Activated CD8-positive, alpha-beta memory T cell treated with anti-CD3 and anti-CD28 coated beads for 36 hours (primary cell): Measurements from ENCODE around the gene CFC1B. TPM values are rescaled to one million over a fixed set of nuclear protein-coding genes. Genes with fewer than 3 reads are reported as not detected.
"Not testable (repeated sequence)": the region's sequence is repeated elsewhere in the genome, so short reads cannot be mapped to it uniquely, and the experiment has no call there.

Source experiments
- CTCF ChIA-PET: fragments of 350-600 bp; sonication (Branson Sonifier 250); formaldehyde crosslinking; loops from one replicate; lab custom pipeline; 2021; ENCODE audit warnings: antibody characterized with exemption; lab: Charles Lee
- POLR2A ChIA-PET: fragments of 350-600 bp; sonication (Branson Sonifier 250); formaldehyde crosslinking; loops from one replicate; lab custom pipeline; 2021; ENCODE audit warnings: antibody characterized with exemption; lab: Charles Lee
- total RNA-seq, 2 experiments: library from RNA; stranded (reverse); gene quantifications; one replicate each; pipeline ENCODE4 v1.2.3, GENCODE V29; 2021

CFC1B gene
- not detected for total RNA-seq

GRCh38 chr2:130520992-130521391 is at the start of gene CFC1B:
Gene CFC1B (plus strand): TSS chr2:130521222. CDS start chr2:130521485, 263 bp downstream.
- POLR2A ChIA-PET, CTCF ChIA-PET: not testable (repeated sequence)

DNA sequence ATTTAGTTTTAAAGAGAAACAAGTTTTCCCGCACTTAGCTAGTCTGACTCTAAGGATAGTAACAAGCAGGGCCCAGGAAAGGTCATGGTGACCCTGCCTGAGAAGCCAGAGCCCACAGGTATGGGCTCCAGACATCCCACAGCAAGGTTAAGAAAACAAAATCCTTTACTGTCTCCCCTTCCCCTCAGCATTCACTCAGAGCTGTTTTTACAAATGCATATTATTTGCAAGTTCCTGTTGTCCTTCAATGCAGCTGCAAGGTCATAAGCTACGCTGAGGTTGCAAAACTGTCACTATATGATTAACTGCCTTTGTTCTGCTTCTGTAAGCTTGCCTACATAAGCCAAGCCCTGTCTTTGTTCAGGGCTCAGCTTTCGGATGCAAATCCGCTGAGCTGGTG is 29.9 kb upstream of the CFC1B start:
- POLR2A ChIA-PET, CTCF ChIA-PET: not testable (repeated sequence)

- POLR2A ChIA-PET, CTCF ChIA-PET: not testable (repeated sequence)
Observed at GRCh38 chr2:130509228-130509627, 11.8 kb upstream of the CFC1B start, which contains the start of gene POTEI. Gene POTEI (minus strand): TSS chr2:130509328. CDS start chr2:130509235, 93 bp downstream.

GRCh38 chr2:130510807-130511746 is 9.9 kb upstream of the CFC1B start:
- POLR2A ChIA-PET, CTCF ChIA-PET: not testable (repeated sequence)

DNA sequence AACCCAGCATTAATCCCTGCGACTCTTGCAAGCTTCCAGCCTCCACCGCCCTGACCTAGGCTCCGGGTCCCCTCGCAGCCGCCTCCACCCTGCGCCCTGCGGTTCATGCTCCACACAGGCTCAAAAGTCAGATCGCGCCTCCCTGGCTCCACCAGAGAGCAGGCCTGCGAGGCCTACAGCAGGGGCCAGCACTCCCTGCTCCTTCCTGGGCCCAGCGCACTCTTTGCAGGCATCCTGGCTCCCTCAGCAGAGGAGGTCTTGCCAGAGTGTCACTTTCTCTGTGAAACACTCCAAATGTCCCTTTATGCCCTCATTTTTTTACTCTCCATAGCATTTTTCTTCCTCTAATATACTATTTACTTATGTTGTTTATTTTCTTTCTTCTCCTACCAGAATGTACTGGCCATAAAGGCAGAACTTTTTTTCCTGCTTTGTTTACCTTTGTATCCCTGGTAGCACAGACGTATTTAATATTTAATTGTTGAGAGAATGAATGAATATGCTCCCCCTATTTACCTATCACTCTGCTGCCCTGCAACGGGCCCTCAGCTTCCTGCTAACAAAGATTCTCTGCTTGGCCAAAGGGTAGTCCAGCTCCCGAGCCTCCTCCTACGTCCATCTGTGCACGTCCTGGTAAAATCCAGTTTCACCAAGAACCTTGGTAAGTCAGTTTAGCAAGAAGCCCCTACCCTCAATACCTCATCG is 9.1 kb upstream of the CFC1B start:
- CTCF ChIA-PET, POLR2A ChIA-PET: not testable (repeated sequence)

DNA sequence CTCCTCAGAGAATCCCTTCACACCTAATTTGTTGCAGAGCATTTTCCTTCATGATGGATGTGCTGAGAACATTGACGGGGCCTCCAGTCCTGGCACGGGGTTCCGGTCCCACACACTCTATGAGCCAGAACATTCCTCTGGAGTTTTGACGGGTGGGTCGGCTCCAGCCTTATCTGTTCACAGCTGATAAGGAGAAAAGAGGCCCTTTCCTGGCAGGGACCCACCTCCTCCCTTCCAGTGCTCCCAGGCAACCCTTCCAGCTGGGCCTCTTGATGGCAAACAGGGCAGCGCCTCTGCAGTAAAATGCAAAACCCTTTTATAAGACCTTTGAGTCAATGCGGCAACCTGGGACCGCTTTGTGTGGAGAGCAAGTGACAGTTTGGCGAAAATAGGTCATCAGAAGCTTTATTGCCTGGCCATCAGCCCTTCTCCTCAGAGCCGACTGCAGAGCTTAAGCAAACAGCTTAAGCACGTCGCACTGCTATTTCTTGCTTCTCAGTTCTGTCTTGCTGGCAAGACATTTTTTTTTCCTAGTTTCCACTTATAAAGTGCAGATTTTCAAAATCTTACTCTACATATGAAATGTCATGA is 2.4 kb upstream of the CFC1B start:
- CTCF ChIA-PET, POLR2A ChIA-PET: not testable (repeated sequence)

DNA sequence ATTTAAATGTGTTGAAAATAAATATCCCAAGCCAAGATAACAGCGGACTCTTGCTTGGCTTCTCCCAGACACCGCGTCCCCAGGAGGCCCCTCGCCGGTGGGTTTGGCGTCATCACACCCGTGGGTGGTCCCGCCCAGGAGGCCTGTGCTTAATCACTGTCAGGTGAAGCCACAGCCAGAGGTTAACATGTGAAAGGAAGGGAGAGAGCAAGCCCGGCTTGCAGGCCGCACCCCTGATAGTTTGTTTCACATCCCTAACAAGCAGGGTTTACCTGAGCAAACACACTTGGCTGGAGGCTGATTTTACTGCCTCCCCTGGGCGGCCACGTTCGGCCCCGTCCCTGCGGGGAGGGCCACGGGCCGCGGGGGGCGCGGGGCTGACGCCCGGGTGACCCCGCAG is 1.4 kb downstream of the CFC1B start:
- POLR2A ChIA-PET, CTCF ChIA-PET: not testable (repeated sequence)

DNA sequence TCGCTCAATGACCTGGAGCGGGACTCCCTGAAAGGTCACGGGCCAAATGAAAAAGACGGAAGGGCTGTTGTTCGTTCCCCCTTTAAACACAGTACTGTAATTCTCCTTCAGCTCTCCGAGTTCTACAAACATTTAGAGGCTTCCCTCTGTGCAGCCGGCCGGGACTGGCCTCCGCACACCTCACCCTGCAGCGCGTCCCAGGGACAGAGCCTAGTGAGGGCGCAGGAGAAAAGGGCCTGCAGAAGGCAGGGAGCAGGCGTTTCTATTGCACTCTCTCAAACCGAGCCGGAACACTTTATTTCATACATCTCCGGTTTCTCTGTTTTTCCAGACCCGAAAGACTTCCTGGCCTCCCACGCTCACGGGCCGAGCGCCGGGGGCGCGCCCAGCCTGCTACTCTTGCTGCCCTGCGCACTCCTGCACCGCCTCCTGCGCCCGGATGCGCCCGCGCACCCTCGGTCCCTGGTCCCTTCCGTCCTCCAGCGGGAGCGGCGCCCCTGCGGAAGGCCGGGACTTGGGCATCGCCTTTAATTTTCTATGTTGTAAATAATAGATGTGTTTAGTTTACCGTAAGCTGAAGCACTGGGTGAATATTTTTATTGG is 6.4 kb downstream of the CFC1B start:
- CTCF ChIA-PET, POLR2A ChIA-PET: not testable (repeated sequence)

GRCh38 chr2:130529545-130529944 is 8.5 kb downstream of the CFC1B start:
- CTCF ChIA-PET, POLR2A ChIA-PET: not testable (repeated sequence)

- POLR2A ChIA-PET, CTCF ChIA-PET: not testable (repeated sequence)
Observed at GRCh38 chr2:130530212-130530611, 9.2 kb downstream of the CFC1B start.

- CTCF ChIA-PET, result not testable (repeated sequence)
Observed at GRCh38 chr2:130531225-130531624, 10.2 kb downstream of the CFC1B start.

GRCh38 chr2:130531672-130532071 is 10.7 kb downstream of the CFC1B start:
- POLR2A ChIA-PET, CTCF ChIA-PET: not testable (repeated sequence)

More at GRCh38 chr2:130531225-130531624, 10.2 kb downstream of the CFC1B start:
- POLR2A ChIA-PET, result not testable (repeated sequence)

- POLR2A ChIA-PET, CTCF ChIA-PET: not testable (repeated sequence)
Observed at GRCh38 chr2:130536654-130537053, 15.6 kb downstream of the CFC1B start.

GRCh38 chr2:130538271-130538670 is 17.2 kb downstream of the CFC1B start:
- POLR2A ChIA-PET, result not testable (repeated sequence)

GRCh38 chr2:130542789-130543188 is 21.8 kb downstream of the CFC1B start:
- POLR2A ChIA-PET, CTCF ChIA-PET: not testable (repeated sequence)

More at GRCh38 chr2:130538271-130538670, 17.2 kb downstream of the CFC1B start:
- CTCF ChIA-PET, result not testable (repeated sequence)

DNA sequence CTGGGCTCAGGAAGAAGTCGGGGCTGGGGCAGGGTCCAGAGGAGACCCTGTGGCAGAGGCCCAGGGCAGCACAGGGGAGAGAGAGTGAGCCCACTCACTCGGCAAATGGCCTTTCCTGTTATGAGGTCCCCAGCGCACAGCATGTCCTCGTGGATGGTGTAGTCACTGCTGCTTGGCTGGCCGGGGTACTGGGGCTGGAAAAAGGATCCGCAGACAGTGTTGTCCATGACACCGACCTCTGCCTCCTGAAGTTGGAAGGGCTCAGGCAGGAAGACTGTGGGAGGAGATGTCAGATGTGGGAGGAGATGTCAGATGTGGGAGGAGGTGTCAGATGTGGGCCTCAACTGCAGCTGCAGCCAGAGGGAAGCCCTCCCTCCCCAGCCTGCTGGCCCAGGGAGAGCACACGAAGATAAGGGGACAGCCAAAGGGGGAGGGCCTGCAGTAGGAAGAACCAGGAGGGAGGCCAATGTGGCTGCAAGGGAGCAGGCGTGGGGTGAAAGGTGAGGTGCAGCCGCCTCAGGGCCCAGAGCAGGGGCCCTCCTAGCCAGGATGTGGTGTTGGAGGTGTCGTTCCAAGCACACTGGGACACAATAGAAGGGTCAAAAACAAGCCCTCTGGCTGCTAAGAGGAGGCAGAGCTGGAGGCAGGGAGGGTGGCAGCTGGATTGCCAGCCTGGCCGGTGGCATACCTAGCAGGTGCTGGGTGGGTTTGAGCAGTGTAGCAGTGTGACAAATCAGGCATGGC is 22.9 kb downstream of the CFC1B start:
- POLR2A ChIA-PET, CTCF ChIA-PET: not testable (repeated sequence)

DNA sequence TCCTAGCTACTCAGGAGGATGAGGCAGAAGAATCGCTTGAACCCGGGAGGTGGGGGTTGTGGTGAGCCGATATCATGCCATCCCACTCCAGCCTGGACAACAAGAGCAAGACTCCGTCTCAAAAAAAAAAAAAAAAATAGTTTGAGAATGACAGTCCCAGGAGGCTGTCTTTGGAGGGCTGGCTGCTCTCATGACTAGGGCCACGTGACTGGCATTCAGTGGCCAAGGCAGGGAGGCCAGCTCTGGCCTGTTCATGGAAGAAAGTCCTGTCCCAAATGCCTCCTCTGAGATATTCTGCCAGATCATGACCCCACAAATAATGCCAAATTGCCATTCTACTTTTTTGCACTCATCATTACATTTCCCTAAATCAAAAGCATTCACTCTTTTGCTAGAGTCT is 24.0 kb downstream of the CFC1B start:
- POLR2A ChIA-PET, CTCF ChIA-PET: not testable (repeated sequence)

DNA sequence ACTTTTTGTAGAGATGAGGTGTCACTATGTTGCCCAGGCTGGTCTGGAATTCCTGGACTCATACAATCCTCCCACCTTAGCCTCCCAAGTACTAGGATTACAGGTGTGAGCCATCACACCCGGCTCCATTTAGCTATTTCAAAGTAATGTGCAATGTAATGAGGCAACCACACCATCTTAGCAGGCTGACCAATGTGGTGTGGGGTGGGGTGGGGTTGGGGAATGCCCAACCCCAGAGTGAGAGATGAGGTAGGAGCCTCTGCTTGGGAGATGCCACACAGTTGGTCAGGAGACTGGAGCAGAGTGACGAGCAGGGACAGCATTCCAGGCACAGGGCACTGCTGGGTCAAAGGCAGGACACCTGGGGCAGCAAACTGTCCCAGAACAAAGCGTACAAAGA is 27.4 kb downstream of the CFC1B start:
- POLR2A ChIA-PET, result not testable (repeated sequence)

DNA sequence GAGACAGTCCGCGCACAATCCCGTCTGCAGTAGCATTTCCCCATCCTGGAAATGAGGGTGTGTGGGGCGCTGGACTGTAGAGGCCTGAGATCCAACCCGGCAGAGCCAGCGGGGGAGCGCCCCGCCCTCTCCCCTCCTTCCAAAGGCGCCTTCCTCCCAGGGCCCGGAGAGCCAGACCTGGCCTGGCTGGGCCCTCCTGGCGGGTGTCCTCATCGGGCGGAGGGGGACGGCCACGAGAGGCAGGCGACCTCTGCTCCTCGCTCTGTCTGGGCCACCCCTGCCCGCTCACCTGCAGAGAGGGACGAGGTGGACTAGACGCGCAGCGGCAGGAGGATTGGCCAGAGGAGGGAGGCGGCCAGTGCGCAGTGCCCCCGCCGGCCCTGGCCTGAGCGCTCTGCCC is 28.5 kb downstream of the CFC1B start:
- CTCF ChIA-PET, POLR2A ChIA-PET: not testable (repeated sequence)

More for the DNA sequence above, 27.4 kb downstream of the CFC1B start:
- CTCF ChIA-PET, result not testable (repeated sequence)
